ENCODE results near the gene EFS.

Gene EFS

DNA sequence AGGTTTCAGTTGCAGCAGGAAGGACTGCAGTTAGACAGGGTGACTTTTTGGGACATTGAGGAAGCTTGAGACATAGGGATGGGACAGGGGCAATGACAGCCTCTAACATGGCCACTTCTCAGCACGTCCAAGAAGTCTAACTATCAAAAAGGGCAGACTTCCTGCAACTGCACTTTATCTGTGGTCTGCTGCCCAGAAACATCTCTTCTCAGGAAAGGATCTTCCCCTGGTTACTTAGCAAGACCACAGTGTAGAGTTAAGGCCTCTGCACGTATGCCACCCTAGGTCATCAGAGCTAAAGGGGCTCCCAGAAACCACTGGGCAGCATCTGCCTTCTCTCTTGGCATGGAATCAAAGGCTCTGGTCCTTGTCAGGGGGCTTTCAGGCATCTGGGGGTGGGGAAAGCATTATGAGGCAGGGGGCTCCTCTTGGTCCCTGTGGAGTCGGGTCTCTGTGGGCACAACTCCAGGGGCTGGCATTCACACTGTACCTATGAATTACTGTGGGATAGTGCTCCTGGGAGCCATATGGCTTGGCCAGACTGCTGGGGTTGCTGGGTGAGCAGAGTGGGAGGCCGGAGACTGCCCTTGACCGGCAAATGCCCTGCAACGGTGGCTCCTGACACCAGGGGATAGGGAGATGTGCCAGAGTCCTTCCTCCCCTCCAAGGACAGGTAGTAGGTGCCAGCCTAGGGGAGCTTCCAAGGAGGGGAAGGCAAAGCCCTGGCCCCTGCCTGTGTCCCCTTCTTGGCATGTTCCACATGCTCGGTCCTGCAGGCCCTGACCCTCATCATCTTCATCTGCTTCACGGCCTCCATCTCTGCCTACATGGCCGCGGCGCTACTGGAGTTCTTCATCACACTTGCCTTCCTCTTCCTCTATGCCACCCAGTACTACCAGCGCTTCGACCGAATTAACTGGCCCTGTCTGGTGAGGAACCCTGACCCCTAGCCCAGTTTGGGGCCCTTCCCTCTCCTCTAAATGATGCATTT, 12.9 kb upstream of the EFS start:
- no peak for DNase-seq

DNA sequence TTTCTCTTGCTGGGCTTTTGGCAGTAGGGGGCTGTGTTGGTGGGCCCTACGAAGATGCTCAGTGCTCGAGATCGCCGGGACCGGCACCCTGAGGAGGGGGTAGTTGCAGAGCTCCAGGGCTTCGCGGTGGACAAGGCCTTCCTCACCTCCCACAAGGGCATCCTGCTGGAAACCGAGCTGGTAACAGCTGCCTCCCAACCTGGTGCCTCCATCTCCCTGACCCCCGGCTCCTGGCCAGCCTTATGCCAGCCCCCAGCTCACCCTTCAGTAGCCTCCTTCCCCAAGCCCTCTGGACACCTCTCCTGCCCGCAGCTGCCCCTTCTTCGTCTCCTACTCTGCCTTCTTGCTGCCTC, 12.2 kb upstream of the EFS start:
- no peak for DNase-seq

DNA sequence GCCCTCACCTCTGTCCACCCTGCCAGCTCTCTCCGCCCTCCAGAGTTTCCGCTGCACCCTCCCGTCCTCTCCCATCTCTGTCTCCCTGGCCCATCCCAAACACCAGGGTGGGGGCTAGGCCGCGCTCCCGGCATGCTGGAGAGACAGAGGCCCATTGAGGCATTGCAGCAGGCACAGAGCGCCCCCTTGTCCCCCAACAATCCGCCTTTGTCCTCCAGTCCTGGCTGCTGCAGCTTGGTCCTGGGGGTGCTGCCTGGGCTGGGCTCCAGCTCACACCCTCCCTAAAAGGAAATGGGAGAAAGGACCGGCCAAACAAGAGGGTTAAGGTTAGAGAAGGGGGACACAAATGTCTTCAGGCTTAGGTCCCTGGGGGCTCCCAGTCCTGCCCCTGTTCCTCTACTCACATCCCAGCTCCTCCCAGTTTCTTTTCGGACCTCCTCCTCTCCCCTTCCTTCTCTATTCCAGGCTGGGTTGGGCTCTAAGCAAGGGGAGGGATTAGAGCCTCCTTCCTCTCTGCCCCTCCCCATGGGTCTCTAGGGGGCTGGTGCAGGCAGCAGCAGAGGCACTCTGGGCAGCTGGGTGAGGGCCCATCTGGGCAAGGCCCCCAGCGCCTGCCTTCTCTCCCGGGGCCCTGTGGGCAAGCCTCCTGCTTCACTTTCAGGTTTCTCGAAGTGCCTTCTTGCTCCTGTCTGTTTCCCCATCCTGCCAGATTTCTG, 11.7 kb upstream of the EFS start, which contains the start of gene CMTM5:
CMTM5 (plus strand) TSS at position 565 of the 716 bp plus-strand sequence. CDS start 206 bp downstream, outside the sequence.
- DNase-seq, result peak; percentile 25

DNA sequence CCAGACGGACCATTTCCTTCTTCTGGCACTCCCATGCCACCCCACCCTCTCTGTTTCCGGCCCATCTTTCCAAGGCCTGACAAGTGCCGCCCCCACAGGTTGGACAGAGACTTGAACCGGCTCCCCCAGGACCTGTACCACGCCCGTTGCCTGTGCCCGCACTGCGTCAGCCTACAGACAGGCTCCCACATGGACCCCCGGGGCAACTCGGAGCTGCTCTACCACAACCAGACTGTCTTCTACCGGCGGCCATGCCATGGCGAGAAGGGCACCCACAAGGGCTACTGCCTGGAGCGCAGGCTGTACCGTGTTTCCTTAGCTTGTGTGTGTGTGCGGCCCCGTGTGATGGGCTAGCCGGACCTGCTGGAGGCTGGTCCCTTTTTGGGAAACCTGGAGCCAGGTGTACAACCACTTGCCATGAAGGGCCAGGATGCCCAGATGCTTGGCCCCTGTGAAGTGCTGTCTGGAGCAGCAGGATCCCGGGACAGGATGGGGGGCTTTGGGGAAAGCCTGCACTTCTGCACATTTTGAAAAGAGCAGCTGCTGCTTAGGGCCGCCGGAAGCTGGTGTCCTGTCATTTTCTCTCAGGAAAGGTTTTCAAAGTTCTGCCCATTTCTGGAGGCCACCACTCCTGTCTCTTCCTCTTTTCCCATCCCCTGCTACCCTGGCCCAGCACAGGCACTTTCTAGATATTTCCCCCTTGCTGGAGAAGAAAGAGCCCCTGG, 10.7 kb upstream of the EFS start:
- no peak for DNase-seq

DNA sequence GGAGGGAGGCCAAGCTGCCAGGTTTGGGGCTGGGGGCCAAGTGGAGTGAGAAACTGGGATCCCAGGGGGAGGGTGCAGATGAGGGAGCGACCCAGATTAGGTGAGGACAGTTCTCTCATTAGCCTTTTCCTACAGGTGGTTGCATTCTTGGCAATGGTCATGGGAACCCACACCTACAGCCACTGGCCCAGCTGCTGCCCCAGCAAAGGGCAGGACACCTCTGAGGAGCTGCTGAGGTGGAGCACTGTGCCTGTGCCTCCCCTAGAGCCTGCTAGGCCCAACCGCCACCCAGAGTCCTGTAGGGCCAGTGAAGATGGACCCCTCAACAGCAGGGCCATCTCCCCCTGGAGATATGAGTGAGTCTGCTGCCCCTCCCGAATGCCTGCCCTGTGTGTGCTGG, 8.1 kb upstream of the EFS start:
- DNase-seq, result no peak

DNA sequence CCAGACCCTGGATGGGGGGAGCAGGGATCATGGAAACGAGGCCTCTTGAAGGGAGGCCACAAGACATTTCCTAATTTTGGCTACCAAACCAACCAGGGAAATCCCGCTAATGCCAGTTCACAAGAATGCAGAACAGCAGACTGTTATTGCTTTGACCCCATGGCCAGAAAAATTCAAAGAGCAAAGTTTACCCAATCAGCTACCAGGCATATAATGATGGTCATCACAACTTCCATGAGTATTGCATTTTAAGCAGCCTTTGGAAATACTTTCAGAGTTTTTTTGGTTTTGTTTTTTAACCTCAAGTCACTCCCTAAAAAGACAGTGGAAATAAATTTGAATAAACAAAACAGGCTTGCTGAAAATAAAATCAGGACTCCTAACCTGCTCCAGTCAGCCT, 7.5 kb upstream of the EFS start, which contains the start of gene IL25:
IL25 (plus strand) TSS at position 301 of the 400 bp plus-strand sequence.
- DNase-seq, result no peak

DNA sequence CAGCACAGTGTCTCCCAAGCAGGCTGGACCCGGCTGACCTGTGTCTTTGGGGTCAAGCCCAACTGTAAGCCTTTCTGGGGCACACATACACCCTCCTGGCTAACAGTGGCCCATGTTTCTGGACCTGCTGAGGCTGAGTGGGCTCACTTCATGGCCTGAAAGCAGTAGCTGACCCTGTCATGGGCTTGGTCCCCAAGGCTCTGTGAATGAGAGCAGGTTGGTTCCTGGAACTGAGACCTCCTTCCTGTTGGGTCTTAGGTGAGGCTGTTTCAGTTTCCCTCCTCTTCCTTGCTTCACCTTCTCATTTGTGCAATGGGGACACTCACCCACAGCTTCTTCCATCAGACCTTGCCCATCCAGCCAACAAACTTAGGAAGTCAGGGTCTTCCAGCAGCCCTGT, 6.9 kb upstream of the EFS start:
- DNase-seq, result no peak

DNA sequence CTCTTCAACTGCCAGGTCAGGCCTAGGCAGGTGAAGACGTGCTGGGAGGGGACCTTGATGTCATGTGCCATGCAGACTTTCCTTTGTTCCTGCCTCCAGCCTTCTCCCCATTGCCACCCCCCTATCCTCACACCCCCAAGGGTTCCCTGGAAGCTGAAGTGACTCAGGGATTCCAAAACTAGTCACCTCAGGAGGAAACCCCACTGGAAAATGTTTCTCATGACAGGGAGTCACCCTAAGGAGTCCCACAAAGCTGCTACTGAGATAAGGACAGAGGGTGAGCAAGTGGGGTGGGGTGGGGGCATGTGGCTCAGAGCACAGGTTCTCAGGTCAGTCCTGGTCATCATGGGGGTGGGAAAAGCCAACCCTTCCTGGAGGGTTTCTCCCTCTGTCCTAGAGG, 5.2 kb upstream of the EFS start:
- DNase-seq, result no peak

DNA sequence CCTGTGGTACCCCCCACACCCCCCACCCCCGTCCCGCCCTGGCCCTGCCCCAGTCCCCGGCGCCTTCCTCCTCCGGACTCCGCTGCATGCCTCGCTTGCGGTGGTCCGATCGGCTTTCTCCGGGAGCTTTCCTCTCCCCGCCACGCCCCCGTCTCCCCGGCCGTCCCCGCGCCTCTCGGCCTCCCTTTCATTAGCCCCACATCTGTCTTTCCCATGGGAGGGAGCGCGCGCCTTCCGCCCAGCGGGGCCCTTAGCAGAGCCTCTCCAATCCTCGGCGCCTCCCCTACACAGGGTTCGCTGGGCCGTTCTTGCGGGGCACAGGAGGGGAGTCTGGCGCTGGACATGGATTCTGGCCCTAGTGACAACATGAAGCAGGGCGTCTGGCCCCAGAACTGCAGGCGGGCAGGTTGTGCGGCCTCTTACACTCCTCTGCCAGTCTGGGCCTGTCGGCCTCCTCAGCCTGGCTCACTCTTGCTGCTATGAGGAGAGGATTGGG, 1.5 kb upstream of the EFS start:
- peak; percentile 77 for DNase-seq

DNA sequence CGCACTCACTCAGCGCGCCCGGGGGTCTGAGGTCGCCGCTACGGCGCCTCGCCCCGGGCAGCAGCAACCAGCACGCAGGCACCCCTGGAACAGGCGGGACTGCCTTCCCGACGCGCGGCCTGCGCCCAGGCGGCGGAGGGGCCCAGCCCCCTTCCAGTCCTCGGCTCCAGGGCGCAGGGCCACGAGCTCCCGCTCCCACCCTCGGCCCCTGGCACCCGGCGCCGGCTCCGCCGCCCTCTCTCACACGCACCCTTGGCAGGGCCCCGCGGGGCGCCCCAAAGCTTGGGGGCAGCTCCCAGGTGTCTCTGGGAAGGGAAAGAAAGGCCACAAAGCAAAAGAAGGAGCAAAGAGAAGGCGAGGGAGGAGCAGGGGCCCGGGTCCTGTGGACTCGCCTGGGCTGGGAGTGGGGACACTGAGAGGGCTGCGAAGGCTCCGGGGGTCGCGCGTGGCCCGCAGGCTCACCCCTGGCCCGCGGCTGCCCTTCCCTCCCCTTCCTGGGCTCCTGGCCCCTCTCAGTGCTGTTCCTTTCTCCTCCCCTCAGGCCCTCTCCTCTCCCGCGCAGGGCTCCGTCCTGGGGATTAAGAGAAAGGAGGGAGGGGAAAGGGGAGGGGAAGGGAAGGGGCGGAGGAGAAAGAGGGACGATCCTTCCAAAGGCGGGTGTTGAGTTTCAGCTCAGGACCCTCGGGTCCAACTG, 907 bp upstream of the EFS start:
- peak; percentile 85 for DNase-seq

DNA sequence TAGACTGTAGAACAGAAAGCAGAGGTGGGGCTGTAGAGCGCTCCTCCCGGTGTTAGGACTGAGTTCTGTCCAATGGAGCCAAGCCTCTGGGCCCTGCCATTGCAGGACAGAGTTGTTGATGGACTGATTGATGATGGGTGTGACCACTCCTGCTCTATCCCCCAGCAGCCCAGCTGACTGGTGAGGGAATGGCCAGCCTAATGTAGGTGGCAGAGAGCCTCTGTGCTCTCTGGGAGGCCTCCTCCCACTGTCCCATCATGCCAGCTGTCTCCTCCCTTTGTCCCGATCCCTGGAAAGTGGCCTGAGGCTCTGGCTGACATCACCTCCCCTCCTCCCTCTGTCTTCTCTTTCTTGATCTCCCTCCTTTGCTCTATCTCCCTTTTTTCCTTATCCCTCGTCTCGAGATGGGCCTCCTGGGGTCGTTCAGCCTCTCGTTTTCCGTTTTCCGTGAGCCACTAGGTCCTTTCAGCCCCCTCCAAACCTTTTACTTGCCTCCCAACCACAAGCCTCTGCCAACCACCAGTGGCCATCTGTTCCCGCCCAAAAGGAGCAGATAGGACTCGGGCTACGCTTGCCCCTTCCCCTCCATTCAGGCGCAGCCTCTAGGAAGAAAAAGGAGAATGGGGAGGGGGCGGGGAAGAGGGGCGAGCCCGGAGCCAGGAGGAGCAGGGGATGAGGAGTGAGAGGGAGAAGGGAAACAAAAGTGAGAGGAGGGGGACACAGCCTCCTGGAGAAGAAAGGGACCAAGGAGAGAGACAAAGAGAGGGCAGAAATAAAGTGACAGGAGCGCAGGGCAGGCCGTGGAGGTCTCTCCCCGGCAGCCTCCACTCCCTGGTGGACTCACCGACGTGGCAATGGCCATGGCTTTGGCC, 572 bp downstream of the EFS start:
- peak; percentile 72 for DNase-seq

DNA sequence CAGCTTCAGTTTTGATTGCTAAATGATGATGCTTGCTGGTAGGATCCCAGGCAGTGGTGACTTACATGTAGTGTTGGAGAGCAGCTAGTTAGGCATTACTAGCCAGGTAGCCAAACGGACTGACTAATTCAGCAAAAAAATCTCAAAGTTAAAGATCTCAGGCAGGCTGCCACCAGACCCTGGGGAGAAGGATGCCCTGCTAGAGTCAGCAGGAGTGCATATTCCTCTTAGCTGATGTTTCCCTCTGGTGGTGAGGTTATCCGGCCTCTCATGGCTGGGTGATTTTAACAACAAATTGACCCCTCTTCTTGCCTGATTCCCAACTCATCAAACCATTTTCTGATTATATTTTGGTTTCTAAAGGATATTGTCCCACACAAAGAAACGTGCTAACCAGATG, 2.8 kb downstream of the EFS start:
- DNase-seq, result no peak

DNA sequence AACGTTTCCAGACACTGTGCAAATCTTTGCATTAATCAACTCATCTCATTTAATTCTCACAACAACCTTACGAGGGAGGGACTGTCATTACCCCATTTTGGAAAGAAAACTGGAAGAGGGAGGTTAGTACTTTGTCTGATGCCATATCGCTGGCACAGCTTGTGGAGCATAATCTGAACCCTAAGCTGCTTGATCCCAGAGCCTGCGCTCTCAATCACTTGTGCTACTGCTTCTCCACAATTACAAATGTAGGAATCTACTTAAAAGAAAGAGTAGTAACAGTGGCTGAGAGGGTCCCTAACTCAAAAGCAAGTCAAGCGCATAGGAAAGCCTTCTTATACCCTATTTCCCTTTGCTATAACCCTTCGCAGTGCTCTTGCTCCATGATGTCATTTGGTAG, 3.2 kb downstream of the EFS start:
- DNase-seq, result no peak

DNA sequence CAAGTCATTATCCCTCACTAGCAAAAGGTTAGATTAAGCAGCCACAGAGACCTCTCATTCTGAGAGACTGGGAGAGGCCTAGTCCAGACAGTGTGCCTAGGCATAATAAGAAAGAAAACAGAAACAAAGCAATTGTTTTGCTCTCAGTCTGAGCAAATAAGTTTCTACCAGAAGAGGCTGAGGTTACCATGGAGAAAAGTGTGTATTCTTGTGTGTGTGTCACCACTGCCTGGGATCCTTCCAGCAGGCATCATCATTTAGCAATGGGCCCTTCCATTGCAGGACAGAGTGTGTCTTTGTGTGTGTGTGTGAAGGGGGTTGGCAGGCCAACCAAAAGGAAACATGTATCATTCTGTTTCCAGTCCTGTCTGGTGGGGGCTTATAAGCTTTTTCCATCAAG, 3.7 kb downstream of the EFS start:
- DNase-seq, result peak; percentile 36

DNA sequence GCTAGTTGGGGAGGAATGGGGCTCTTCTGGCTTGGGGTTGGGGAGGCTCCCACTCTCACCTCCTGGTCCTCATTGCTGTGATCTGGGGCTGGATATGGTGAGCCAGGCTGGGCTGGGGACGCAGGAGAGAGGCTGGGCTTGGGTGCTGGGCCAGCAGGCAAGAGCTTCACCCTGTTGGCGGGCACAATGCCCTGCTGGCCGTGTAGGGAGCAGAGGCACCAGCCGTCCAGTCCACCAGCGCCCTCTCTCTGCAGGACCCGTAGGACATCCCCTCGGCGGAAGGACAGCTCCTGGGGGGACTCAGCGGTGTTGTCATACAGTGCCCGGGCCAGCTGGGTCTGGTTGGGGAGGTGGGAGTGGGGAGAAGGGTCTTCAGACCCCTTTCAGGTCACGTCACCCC, 4.5 kb downstream of the EFS start:
- no peak for DNase-seq

DNA sequence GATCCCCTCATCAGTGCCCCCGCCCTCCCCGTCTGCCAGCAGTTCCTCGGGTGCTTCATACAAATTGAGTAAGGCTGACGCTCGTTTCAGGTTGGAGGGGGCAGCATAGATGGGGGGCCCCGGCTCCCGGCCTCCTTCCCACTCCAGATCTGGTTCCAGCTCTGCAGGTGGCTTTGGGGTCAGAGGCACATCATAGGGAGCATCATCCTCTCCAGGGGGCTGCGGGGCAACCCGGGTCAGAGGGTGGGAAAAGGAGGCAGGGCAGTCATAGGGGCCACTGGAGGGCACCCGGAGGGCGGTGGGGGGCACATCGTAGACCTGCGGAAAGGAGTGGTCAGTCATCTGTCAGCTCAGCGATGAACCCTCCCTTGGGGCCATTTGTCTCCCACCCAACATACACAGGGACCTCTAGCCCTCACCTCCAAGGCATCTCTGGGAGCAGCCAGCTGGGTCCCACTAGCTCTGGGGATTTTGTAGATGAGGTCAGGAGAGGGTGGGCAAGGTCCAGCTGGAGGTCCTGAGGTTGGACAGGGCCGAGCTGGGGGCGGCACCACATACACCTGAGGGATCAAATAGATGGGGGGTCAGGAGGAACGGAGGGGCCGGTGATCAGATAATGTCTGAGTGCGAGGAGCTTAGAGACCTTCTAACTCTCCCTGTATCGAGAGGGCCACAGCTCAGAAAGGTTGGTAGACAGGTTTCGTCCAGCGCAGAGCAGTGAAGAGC, 5.1 kb downstream of the EFS start:
- DNase-seq, result no peak

DNA sequence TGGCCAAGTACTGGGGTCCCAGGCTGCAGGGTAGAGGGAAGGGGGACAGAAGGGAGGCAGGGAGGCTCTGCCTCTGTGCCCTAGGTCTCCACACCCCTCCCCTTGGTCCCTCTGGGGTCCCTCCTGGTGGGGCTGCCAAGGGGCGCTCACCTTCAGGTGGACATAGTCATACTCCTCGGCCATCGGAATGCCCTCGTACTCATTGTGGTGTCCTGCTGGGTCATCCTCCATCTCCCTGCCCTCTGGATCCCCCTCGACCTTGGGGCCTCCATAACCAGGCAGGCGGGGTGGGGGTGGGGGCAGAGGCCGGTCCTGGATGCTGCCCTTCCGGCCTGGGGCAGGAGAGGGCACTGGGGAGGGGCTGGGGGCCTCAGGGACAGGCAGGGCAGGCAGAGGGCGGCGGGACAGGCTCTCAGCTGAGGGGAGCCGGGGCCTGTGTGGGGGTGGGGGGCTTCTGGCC, 5.8 kb downstream of the EFS start:
- no peak for DNase-seq

DNA sequence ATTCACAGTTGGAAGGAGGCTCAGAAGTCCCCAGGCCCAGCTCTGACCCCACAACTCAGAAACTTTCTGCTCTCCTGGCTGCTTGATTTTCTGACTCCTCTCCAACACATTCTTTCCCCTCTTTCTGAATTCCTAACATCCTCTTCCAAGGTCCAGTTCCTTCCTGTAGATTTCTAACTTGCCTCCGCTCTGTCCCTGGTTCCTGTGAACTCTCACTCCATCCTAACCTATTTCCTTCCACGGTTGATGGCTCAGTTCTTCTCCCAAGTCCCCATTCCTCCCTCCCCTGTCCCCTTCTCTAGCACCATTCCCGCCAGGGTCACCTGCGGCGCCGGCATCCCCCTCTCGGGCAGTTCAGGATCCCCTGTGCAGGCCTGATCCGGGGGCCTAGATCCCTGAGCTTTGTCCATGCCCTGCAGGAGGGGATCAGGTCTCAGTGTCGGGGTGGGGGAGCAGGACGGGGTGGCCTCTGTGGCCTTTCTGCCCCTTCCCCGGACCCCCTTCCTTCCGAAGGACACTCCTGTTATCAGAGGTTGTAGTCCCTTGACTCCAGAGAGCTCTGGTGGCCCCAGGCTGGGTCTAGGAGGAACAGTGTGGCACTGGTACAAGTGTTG, 6.3 kb downstream of the EFS start:
- no peak for DNase-seq

DNA sequence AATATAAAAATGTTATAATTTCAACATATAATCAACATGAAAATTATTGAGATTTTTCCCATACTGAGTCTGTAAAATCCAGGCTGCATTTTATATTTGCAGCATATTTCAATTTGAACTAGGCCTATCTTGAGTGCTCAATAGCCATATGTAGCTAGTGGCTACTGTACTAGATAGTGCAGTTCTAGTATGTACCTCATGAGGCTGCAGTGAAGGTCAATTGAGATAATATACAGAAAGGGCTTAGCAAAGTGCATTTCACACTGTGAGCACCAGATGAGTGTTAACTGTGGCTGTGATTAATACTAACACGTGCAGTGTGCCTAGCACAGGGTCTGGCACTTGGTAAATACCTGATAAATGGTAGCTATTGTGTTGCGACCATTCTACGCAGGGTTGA, 6.9 kb downstream of the EFS start:
- DNase-seq, result no peak

DNA sequence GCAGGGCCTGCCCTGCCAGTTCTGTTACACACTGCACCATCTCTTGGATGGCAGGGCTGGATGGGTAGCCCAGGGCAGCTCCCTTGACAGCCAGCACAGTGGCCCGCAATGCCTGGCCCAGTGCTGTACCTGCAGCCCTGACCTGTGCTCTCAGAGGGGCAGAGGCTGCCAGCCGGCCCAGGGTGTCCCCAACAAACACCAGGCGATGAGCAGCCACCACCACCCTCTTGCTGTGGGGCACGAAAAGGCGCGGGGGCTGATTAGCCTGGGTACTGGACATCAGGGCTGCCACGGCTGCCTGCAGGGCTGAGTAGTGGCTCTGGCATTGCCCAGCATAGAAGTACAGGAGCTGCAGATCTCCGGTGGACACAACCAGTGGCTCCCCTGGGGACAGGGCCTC, 7.7 kb downstream of the EFS start:
- DNase-seq, result no peak

Data from fibroblast of skin of scalp (primary cell).